Trophoblast cell (in vitro differentiated cells and primary cell): ENCODE measurements around the gene CCSER2.

Source experiments
- DNase-seq, 2 donors: peaks; one replicate each; pipeline ENCODE4 v3.0.0-alpha.2; 2016
- H2AFZ ChIP-seq: 2 replicates; pipeline ENCODE4 v1.6.1; 2013; ENCODE audit warnings: low read length, moderate library complexity, mild to moderate bottlenecking; ENCODE audit not compliant: insufficient read depth, poor library complexity
- H2AK5ac ChIP-seq: 2 replicates; pipeline ENCODE4 v1.6.1; 2013; ENCODE audit warnings: mild to moderate bottlenecking, low read length
- H2BK120ac ChIP-seq: 2 replicates; pipeline ENCODE4 v1.6.1; 2013; ENCODE audit warnings: low read length, mild to moderate bottlenecking, moderate library complexity; ENCODE audit not compliant: insufficient read depth, poor library complexity
- H2BK12ac ChIP-seq: 2 replicates; pipeline ENCODE4 v1.6.1; 2013; ENCODE audit warnings: mild to moderate bottlenecking, low read length, moderate library complexity
- H2BK5ac ChIP-seq: 2 replicates; pipeline ENCODE4 v1.6.1; 2013; ENCODE audit warnings: low read length, low read depth, moderate library complexity, mild to moderate bottlenecking; ENCODE audit not compliant: poor library complexity
- H3K14ac ChIP-seq: 2 replicates; pipeline ENCODE4 v1.6.1; 2013; ENCODE audit warnings: mild to moderate bottlenecking, low read length
- H3K18ac ChIP-seq: 2 replicates; pipeline ENCODE4 v1.6.1; 2013; ENCODE audit warnings: mild to moderate bottlenecking, low read length
- H3K23ac ChIP-seq: 2 replicates; pipeline ENCODE4 v1.6.1; 2013; ENCODE audit warnings: low read length
- H3K27ac ChIP-seq: 2 replicates; pipeline ENCODE4 v1.5.1; 2013; ENCODE audit warnings: low read depth, mild to moderate bottlenecking, inconsistent platforms, low read length, moderate library complexity
- H3K27me3 ChIP-seq: 2 replicates; pipeline ENCODE4 v1.6.1; 2013; ENCODE audit warnings: inconsistent platforms, mild to moderate bottlenecking, low read length, moderate library complexity; ENCODE audit not compliant: insufficient read depth
- H3K36me3 ChIP-seq, 2 experiments: 1 replicate in 1 of 2; 2 replicates in 1 of 2; pipeline ENCODE4 v1.6.1; 2013; ENCODE audit warnings: low read length in 2 of 2, mild to moderate bottlenecking in 2 of 2, moderate library complexity in 1 of 2; ENCODE audit not compliant: insufficient read depth in 2 of 2, control insufficient read depth in 1 of 2
- H3K4ac ChIP-seq: 2 replicates; pipeline ENCODE4 v1.6.1; 2013; ENCODE audit warnings: low read depth, mild to moderate bottlenecking, low read length, moderate library complexity
- H3K4me1 ChIP-seq, 2 experiments: 1 replicate in 1 of 2; 2 replicates in 1 of 2; pipeline ENCODE4 v1.6.1; 2013; ENCODE audit warnings: low read length in 2 of 2, mild to moderate bottlenecking in 2 of 2, moderate library complexity in 1 of 2; ENCODE audit not compliant: insufficient read depth in 2 of 2, control insufficient read depth in 1 of 2
- H3K4me2 ChIP-seq: 2 replicates; pipeline ENCODE4 v1.6.1; 2013; ENCODE audit warnings: inconsistent platforms, mild to moderate bottlenecking, low read length, moderate library complexity
- H3K4me3 ChIP-seq: 2 replicates; pipeline ENCODE4 v1.5.1; 2013; ENCODE audit warnings: mild to moderate bottlenecking, low read depth, low read length, inconsistent platforms
- H3K79me1 ChIP-seq: one replicate; pipeline ENCODE4 v1.6.1; 2013; ENCODE audit warnings: low read length
- H3K79me2 ChIP-seq: 2 replicates; pipeline ENCODE4 v1.6.1; 2013; ENCODE audit warnings: low read length, mild to moderate bottlenecking; ENCODE audit not compliant: control insufficient read depth, insufficient read depth, poor library complexity
- H3K9ac ChIP-seq: 2 replicates; pipeline ENCODE4 v1.6.1; 2013; ENCODE audit warnings: mild to moderate bottlenecking, low read length
- H3K9me3 ChIP-seq: 2 replicates; pipeline ENCODE4 v1.6.1; 2013; ENCODE audit warnings: low read depth, mild to moderate bottlenecking, control low read depth, inconsistent platforms, low read length; ENCODE audit not compliant: insufficient read depth
- H4K12ac ChIP-seq: 2 replicates; pipeline ENCODE4 v1.6.1; 2013; ENCODE audit warnings: low read depth, mild to moderate bottlenecking, low read length, moderate library complexity
- H4K8ac ChIP-seq: 2 replicates; pipeline ENCODE4 v1.6.1; 2013; ENCODE audit warnings: low read depth, mild to moderate bottlenecking, low read length, moderate library complexity
- H4K91ac ChIP-seq: one replicate; pipeline ENCODE4 v1.6.1; 2013; ENCODE audit warnings: low read depth, mild to moderate bottlenecking, low read length, moderate library complexity
- WGBS: extraction: QIAGEN DNeasy Blood & Tissue Kit; methylation state at CpG from one replicate; pipeline ENCODE4 v1.1.7; 2013; ENCODE audit warnings: missing lambda C conversion rate; ENCODE audit not compliant: insufficient read length, insufficient coverage; ENCODE audit errors: extremely low coverage; 5-methylcytosine and 5-hydroxymethylcytosine counted together

The CCSER2 gene

GRCh38 chr10:84546609-84547008, 218.2 kb downstream of the CCSER2 start:
- no peaks in the 10 kb centered on the region for H3K36me3 ChIP-seq
- H4K91ac ChIP-seq = no peak overlapping the region
- H3K27ac ChIP-seq = no peak overlapping the region
- H3K4me2 ChIP-seq = no peak overlapping the region
- H3K4me3 ChIP-seq = no peak overlapping the region
- no peak overlapping the region for H4K12ac ChIP-seq
- peaks cover 11% of the 10 kb centered on the region in 2 experiments for H3K4me1 ChIP-seq
- no peak overlapping the region for H3K9ac ChIP-seq
- H3K4ac ChIP-seq = no peak overlapping the region
- H2BK120ac ChIP-seq = no peak overlapping the region
- H3K9me3 ChIP-seq = peaks cover 2% of the 10 kb centered on the region
- no peak overlapping the region for H3K23ac ChIP-seq
- H3K18ac ChIP-seq = no peak overlapping the region
- no peak overlapping the region for H2AFZ ChIP-seq
- H4K8ac ChIP-seq = no peak overlapping the region
- H2AK5ac ChIP-seq = no peak overlapping the region
- no CpG with 5 or more reads among the region's 8 CpGs for WGBS
- H2BK12ac ChIP-seq = no peak overlapping the region
- no peak overlapping the region for H3K14ac ChIP-seq
- no peaks in the 10 kb centered on the region for H3K79me1 ChIP-seq
- no peak overlapping the region for H2BK5ac ChIP-seq
- no peaks in the 10 kb centered on the region for H3K79me2 ChIP-seq
- no peak for DNase-seq
- H3K27me3 ChIP-seq = no peaks in the 10 kb centered on the region

DNA sequence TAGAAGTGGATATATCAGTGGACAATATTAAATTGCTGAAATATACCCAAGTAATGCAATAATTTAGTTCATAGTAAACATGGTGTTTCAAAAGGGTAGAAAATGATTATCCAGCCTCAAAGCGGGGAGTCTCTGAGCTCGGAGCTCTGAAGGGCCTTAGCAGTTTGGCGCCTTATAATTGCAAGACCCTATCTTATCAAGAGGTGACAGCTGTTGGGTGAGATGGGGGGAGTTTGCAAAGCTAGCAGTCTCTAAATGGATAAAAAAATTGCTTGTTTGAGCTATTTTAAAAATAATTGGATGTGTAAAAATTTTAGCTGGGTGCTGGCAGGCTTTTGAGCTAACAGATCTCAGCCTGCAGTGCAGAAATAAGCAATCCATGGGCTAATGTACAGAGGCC, 219.2 kb downstream of the CCSER2 start:
- H3K18ac ChIP-seq = no peak overlapping the region
- no peaks in the 10 kb centered on the region for H3K27me3 ChIP-seq
- no peak overlapping the region for H3K4ac ChIP-seq
- no peaks in the 10 kb centered on the region for H3K79me1 ChIP-seq
- H3K27ac ChIP-seq = no peak overlapping the region
- no peak overlapping the region for H3K4me3 ChIP-seq
- no peak overlapping the region for H3K23ac ChIP-seq
- no peak overlapping the region for H2BK12ac ChIP-seq
- no peak overlapping the region for H2AK5ac ChIP-seq
- no peaks in the 10 kb centered on the region for H3K9me3 ChIP-seq
- H3K79me2 ChIP-seq = no peaks in the 10 kb centered on the region
- H3K9ac ChIP-seq = no peak overlapping the region
- no peak overlapping the region for H3K14ac ChIP-seq
- H3K4me1 ChIP-seq = peaks cover 7 to 8% of the 10 kb centered on the region in 2 experiments
- no peak overlapping the region for H2AFZ ChIP-seq
- no peak overlapping the region for H3K4me2 ChIP-seq
- H4K12ac ChIP-seq = no peak overlapping the region
- no peak overlapping the region for H2BK5ac ChIP-seq
- no CpG with 5 or more reads among the region's 3 CpGs for WGBS
- H4K8ac ChIP-seq = no peak overlapping the region
- no peak for DNase-seq
- H2BK120ac ChIP-seq = no peak overlapping the region
- H3K36me3 ChIP-seq = no peaks in the 10 kb centered on the region
- no peak overlapping the region for H4K91ac ChIP-seq

GRCh38 chr10:84548869-84549268, 220.5 kb downstream of the CCSER2 start:
- no peak overlapping the region for H2AK5ac ChIP-seq
- H3K4me2 ChIP-seq = no peak overlapping the region
- no CpG with 5 or more reads among the region's 5 CpGs for WGBS

DNA sequence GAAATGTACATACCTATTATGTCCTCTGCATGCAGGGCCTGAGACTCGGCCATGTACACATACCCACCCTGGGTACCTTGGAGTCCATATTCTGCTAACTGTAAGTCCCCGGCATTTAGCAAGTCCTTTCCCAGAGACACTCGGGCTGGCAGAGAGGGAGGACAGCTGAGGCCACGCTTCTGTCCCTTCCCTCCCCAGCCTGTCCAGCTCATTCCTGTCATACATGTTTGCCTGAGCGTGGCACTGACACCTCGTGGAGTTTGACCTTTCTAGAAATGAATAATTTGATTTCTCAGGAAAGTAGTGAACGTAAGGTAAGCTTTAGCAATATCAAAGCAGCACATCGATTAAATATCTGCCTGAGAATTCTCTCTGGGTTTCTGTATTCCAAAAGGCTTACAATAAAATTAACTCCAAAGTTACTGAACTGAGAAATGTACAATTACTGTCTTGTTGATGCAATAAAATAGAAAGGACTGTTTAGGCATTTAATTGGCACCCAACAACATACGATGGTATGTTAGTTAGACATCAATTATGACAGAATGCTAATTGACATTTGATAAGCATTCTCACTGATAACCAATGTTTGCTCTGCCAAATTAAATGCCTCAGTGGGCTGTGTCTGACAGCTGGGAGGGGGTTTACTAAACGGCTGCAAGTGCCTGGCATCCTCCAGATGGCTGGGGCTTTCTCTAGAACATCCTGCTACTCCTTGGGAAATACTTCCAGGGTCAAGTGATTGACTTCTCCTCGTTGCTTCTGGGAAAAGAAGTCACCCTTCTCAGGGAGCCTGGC, 221.2 kb downstream of the CCSER2 start:
- Histone ChIP-seq H2AFZ (no peak overlapping the region), H3K9ac (peak overlapping the region; percentile 38), H3K27ac (no peak overlapping the region), H4K12ac (no peak overlapping the region), H3K79me1 (no peaks in the 10 kb centered on the region), H4K91ac (no peak overlapping the region), H3K4ac (no peak overlapping the region), H3K9me3 (no peaks in the 10 kb centered on the region), H2BK12ac (no peak overlapping the region), H3K23ac (no peak overlapping the region), H3K27me3 (no peaks in the 10 kb centered on the region), H3K4me1 (no peaks in the 10 kb centered on the region), H3K4me3 (no peak overlapping the region), H3K14ac (no peak overlapping the region), H2BK120ac (no peak overlapping the region), H3K79me2 (no peaks in the 10 kb centered on the region), H2AK5ac (no peak overlapping the region), H3K36me3 (no peaks in the 10 kb centered on the region), H2BK5ac (no peak overlapping the region), H3K4me2 (no peak overlapping the region), H4K8ac (no peak overlapping the region), H3K18ac (no peak overlapping the region)
- no peak for DNase-seq
- WGBS = no CpG with 5 or more reads among the region's 11 CpGs

More at GRCh38 chr10:84548869-84549268, 220.5 kb downstream of the CCSER2 start:
- Histone ChIP-seq H4K91ac (no peak overlapping the region), H3K4ac (no peak overlapping the region), H3K14ac (no peak overlapping the region), H3K27ac (no peak overlapping the region), H3K23ac (no peak overlapping the region), H2BK5ac (no peak overlapping the region), H4K8ac (no peak overlapping the region), H2BK120ac (no peak overlapping the region), H3K9ac (no peak overlapping the region), H3K79me1 (no peaks in the 10 kb centered on the region), H2BK12ac (no peak overlapping the region), H3K4me3 (no peak overlapping the region), H4K12ac (no peak overlapping the region), H3K79me2 (no peaks in the 10 kb centered on the region), H3K36me3 (no peaks in the 10 kb centered on the region), H2AFZ (no peak overlapping the region), H3K9me3 (no peaks in the 10 kb centered on the region), H3K27me3 (no peaks in the 10 kb centered on the region), H3K4me1 (no peaks in the 10 kb centered on the region), H3K18ac (no peak overlapping the region)
- no peak for DNase-seq
